HepG2 (cell line): ENCODE results near the gene RSBN1L. TPM values are rescaled to one million over a fixed set of nuclear protein-coding genes. Genes with fewer than 3 reads are reported as not detected.

ENCODE experiments used
- ARID5B ChIP-seq: IDR thresholded peaks from 2 replicates; pipeline ENCODE4 v1.4.0; 2020; ENCODE audit warnings: mild to moderate bottlenecking, missing genetic modification reagents
- ATM ChIP-seq: fragments of 450-650 bp; IDR thresholded peaks from 2 replicates; pipeline ENCODE4 v1.7.1; 2017; ENCODE audit warnings: mild to moderate bottlenecking, borderline replicate concordance
- FOXO4 ChIP-seq: sonication (generic); formaldehyde crosslinking; conservative IDR thresholded peaks from 2 replicates; pipeline ENCODE4 v1.8.1; 2023; ENCODE audit warnings: missing genetic modification reagents
- GTF3A ChIP-seq: sonication (generic); formaldehyde crosslinking; conservative IDR thresholded peaks from 2 replicates; pipeline ENCODE4 v1.4.0; 2020; ENCODE audit warnings: mild to moderate bottlenecking, missing genetic modification reagents
- HMGA1 ChIP-seq: sonication (generic); formaldehyde crosslinking; conservative IDR thresholded peaks from 2 replicates; pipeline ENCODE4 v1.4.0; 2020; ENCODE audit warnings: missing genetic modification reagents
- KDM5A ChIP-seq: fragments of 200-600 bp; sonication (generic); IDR thresholded peaks from 2 replicates; pipeline ENCODE4 v1.7.0; 2018; ENCODE audit warnings: antibody characterized with exemption, mild to moderate bottlenecking, low read length, borderline replicate concordance
- MIER3 ChIP-seq: IDR thresholded peaks from 2 replicates; pipeline ENCODE4 v1.6.1; 2016; ENCODE audit warnings: missing compliant biosample characterization, borderline replicate concordance
- MLXIP ChIP-seq: sonication (generic); formaldehyde crosslinking; IDR thresholded peaks from 2 replicates; pipeline ENCODE4 v1.9.0; 2021; ENCODE audit warnings: missing genetic modification reagents, borderline replicate concordance
- PHF8 ChIP-seq: sonication (generic); formaldehyde crosslinking; IDR thresholded peaks from 2 replicates; pipeline ENCODE4 v1.5.0; 2020; ENCODE audit warnings: missing genetic modification reagents
- PPARG ChIP-seq: conservative IDR thresholded peaks from 2 replicates; pipeline ENCODE4 v1.6.1; 2016; ENCODE audit warnings: missing biosample characterization, missing genetic modification reagents
- REXO4 ChIP-seq: sonication (generic); formaldehyde crosslinking; IDR thresholded peaks from 2 replicates; pipeline ENCODE4 v1.8.0; 2022; ENCODE audit warnings: missing genetic modification reagents, mild to moderate bottlenecking, borderline replicate concordance
- RFX3 ChIP-seq: IDR thresholded peaks from 2 replicates; pipeline ENCODE4 v1.6.1; 2016; ENCODE audit warnings: missing biosample characterization, missing genetic modification reagents
- RNF2 ChIP-seq: fragments of 450-650 bp; conservative IDR thresholded peaks from 2 replicates; pipeline ENCODE4 v1.6.1; 2016; ENCODE audit warnings: low read depth
- SAP130 ChIP-seq: IDR thresholded peaks from 2 replicates; pipeline ENCODE4 v1.6.1; 2016; ENCODE audit warnings: low read depth
- ZBTB1 ChIP-seq: sonication (generic); formaldehyde crosslinking; IDR thresholded peaks from 2 replicates; pipeline ENCODE4 v1.4.0; 2020; ENCODE audit warnings: missing genetic modification reagents, borderline replicate concordance
- ZBTB46 ChIP-seq: sonication (generic); formaldehyde crosslinking; IDR thresholded peaks from 2 replicates; pipeline ENCODE4 v1.4.0; 2020; ENCODE audit warnings: mild to moderate bottlenecking, missing genetic modification reagents, borderline replicate concordance
- ZNF207 ChIP-seq: fragments of 450-650 bp; IDR thresholded peaks from 2 replicates; pipeline ENCODE4 v1.6.1; 2016; ENCODE audit warnings: antibody characterized with exemption, borderline replicate concordance
- ZNF256 ChIP-seq: sonication (generic); formaldehyde crosslinking; conservative IDR thresholded peaks from 2 replicates; pipeline ENCODE4 v1.4.0; 2020; ENCODE audit warnings: missing genetic modification reagents
- ZNF580 ChIP-seq: IDR thresholded peaks from 2 replicates; pipeline ENCODE4 v1.6.1; 2016; ENCODE audit warnings: low read depth, borderline replicate concordance
- ZSCAN29 ChIP-seq: sonication (generic); formaldehyde crosslinking; conservative IDR thresholded peaks from 2 replicates; pipeline ENCODE4 v1.4.0; 2020; ENCODE audit warnings: mild to moderate bottlenecking, missing genetic modification reagents
- polyA plus RNA-seq, 8 experiments: library from polyadenylated mRNA; depleted of rRNA in 3 of 8; stranded (reverse) in 7 of 8; unstranded in 1 of 8; fragments of >200 nt; fragmentation: Illumina TruSeq in 4 of 8; extraction: Trizol in 4 of 8; gene quantifications; 2 replicates each; pipeline versions ENCODE4 v1.2.1 to v1.2.3, GENCODE V29; 2011 to 2016; ENCODE audit warnings: low read depth in 4 of 8, missing spikeins in 1 of 8, mixed read lengths in 1 of 8; ENCODE audit not compliant: insufficient read depth in 1 of 8
- total RNA-seq, 5 experiments: library from RNA; depleted of rRNA; stranded (reverse); fragments of >200 nt; fragmentation: Illumina TruSeq; extraction: Trizol; gene quantifications; 2 replicates each; pipeline ENCODE4 v1.2.3, GENCODE V29; 2016; ENCODE audit warnings: low read depth in 1 of 5

Gene RSBN1L
- total and polyA plus RNA-seq, 2 of the 13 experiments (the other 11 are each of a cell fraction or from before 2014, with no cell fraction given), result 7.7 to 21.3 TPM

GRCh38 chr7:77798394-77799077 lies 102.3 kb downstream of the RSBN1L start, which contains the start of the genes PHTF2 and TMEM60 (continued):
- TF ChIP-seq FOXO4 (CRISPR knock-in tag) (no peak), ZNF256 (CRISPR knock-in tag) (no peak), MLXIP (CRISPR knock-in tag) (no peak), ARID5B (CRISPR knock-in tag) (peak; percentile 51), HMGA1 (CRISPR knock-in tag) (no peak), ATM (no peak), RFX3 (no peak), GTF3A (CRISPR knock-in tag) (no peak), ZBTB46 (CRISPR knock-in tag) (no peak), ZNF580 (CRISPR knock-in tag) (peak; percentile 4; the same call in 1 of the 2 replicates), REXO4 (CRISPR knock-in tag) (no peak), SAP130 (CRISPR knock-in tag) (peak; percentile 78), ZSCAN29 (0 out of 2 replicates have a peak, but pooled peaks have one; percentile 53), ZBTB1 (CRISPR knock-in tag) (no peak), PHF8 (CRISPR knock-in tag) (peak; percentile 82), MIER3 (CRISPR knock-in tag) (no peak), PPARG (no peak), KDM5A (peak; percentile 17; the same call in 1 of the 2 replicates), RNF2 (0 out of 2 replicates have a peak, but pooled peaks have one; percentile 39), ZNF207 (no peak)
